Keratinocyte (primary cell): ENCODE measurements around the gene RCN2.

Source experiments
- EZH2 ChIP-seq: IDR thresholded peaks from one replicate; pipeline ENCODE4 v1.6.1; 2012; ENCODE audit warnings: inconsistent platforms, mild to moderate bottlenecking, low read length, moderate library complexity
- TF ChIP-seq, protein P1 (sequence below), 3 experiments: IDR thresholded peaks in 1 of 3; conservative IDR thresholded peaks in 1 of 3; optimal IDR thresholded peaks in 1 of 3; 2 replicates in 2 of 3; 3 replicates in 1 of 3; pipeline versions ENCODE3 to v1.5.1; 2011; ENCODE audit warnings: low read length in 3 of 3, mild to moderate bottlenecking in 3 of 3, moderate library complexity in 2 of 3, control low read depth in 1 of 3, inconsistent platforms in 1 of 3; ENCODE audit not compliant: insufficient read depth in 2 of 3; ENCODE audit errors: extremely low read depth in 1 of 3

GRCh38 chr15:76963596-76963995 lies 32.0 kb downstream of the RCN2 start:
- TF ChIP-seq, protein P1, sequence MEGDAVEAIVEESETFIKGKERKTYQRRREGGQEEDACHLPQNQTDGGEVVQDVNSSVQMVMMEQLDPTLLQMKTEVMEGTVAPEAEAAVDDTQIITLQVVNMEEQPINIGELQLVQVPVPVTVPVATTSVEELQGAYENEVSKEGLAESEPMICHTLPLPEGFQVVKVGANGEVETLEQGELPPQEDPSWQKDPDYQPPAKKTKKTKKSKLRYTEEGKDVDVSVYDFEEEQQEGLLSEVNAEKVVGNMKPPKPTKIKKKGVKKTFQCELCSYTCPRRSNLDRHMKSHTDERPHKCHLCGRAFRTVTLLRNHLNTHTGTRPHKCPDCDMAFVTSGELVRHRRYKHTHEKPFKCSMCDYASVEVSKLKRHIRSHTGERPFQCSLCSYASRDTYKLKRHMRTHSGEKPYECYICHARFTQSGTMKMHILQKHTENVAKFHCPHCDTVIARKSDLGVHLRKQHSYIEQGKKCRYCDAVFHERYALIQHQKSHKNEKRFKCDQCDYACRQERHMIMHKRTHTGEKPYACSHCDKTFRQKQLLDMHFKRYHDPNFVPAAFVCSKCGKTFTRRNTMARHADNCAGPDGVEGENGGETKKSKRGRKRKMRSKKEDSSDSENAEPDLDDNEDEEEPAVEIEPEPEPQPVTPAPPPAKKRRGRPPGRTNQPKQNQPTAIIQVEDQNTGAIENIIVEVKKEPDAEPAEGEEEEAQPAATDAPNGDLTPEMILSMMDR (optimal IDR thresholded peaks at IDR 0.05 in 1 of 3, IDR thresholded peaks at IDR 0.05 in 1 of 3, conservative IDR thresholded peaks at IDR 0.05 in 1 of 3; ENCODE audit: extremely low read depth in 1 of 3, insufficient read depth in 2 of 3, low read length in 3 of 3) = peak in 2 of 3 experiments; percentile 23 to 34
- TF ChIP-seq EZH2 = no peak
